Left renal cortex interstitium (tissue), 4 donors: ENCODE results near the gene CDKAL1. TPM values are rescaled to one million over a fixed set of nuclear protein-coding genes. Genes with fewer than 3 reads are reported as not detected.

Experiments
- DNase-seq, 4 donors: peaks; one replicate each; pipeline ENCODE4 v3.0.0-alpha.2; 2013; ENCODE audit warnings: low read depth in 4 of 4, low spot score in 2 of 4, missing footprints in 1 of 4
- polyA plus RNA-seq, 4 donors: library from polyadenylated mRNA; unstranded; fragments of 120-200 nt; gene quantifications; one replicate each; pipeline ENCODE4 v1.2.1, GENCODE V29; 2013; ENCODE audit not compliant: insufficient read length in 4 of 4

The CDKAL1 gene
- polyA plus RNA-seq, 4 donors, result 16.3 to 20.5 (median 19.4) TPM

DNA sequence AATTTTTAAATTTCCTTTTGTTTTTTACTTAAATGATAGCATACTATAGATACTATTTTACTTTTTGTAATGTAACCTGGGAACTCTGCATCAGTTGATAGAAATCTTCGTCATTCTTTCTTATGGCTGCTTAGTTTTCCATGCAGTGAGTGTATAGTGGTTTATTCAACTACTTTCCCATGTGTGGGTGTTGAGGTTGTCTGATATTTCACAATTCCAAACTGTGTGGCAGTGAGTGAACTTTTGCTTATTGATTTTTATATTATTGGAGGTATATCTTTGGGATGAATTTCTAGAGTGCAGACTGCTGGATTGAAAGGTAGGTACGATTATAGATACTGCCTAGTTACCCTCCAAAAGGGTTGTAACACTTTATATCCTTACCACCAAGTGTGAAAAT lies 136.5 kb downstream of the CDKAL1 start:
- DNase-seq, result no peak

DNA sequence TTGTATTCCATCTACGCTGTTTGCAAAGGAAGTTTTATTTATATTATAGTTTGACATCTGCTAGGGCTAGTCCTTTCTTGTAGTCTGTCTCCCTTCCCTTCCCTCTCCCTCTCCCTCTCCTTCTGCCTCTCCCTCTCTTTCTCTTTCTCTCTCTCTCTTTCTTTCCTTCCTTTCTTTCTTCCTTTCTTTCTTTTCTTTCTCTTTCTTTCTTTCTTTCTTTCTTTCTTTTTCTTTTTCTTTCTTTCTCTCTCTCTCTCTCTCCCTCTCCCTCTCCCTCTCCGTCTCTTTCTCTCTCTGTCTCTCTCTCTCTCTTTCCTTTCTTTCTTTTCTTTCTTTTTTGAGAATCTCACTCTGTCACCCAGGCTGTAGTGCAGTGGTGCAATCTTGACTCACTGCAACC lies 137.8 kb downstream of the CDKAL1 start:
- no peak for DNase-seq

DNA sequence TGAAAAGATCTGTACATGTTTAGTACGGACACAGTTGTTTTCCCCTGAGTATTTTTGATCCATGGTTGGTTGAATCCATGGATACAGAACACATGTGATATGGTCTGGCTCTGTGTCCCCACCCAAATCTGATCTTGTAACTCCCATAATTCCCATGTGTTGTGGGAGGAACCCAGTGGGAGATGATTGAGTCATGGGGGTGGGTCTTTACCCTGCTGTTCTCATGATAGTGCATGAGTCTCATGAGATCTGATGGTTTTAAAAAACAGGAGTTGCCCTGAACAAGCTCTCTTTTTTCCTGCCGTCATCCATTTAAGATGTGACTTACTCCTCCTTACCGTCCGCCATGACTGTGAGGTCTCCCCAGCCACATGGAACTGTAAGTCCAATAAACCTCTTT lies 139.2 kb downstream of the CDKAL1 start:
- no peak for DNase-seq

DNA sequence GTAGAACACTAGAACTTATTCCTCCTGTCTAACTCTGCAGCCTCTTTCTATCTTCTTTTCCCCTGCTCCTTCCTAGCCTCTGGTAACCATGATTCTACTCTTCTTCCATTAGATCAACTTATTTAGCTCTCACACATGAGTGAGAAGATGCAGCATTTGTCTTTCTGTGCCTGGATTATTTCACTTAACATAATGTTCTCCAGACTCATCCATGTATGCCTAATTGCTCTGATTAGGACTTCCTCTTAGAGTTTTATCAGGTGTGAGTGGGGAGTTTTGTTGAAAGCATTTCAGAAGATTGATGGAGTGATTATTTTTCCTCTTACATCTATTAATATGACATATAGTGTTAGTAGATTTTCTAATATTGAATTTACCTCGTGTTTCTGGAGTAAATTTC lies 140.4 kb downstream of the CDKAL1 start:
- DNase-seq, result no peak

DNA sequence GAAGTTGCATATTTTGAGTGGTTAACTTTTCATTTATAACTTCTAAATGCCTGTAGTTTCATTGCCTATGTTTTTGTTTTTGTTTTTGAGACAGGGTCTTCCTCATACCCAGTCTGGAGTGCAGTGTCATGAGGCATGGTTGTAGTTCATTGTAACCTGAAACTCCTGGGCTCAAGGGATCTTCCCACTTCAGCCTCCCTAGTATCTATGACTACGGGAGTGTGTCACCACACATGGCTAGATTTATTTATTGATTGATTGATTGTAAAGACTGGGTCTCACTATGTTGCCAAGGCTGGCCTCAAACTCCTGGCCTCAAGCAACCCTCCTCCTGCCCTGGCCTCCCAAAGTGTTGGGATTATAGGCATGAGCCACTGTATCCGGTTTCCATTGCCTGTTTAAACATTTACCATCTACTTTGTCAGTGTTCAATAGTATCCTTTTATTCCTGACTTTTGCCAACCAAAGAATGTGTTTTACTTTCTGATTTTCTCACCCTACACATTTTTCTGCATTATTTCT lies 144.6 kb downstream of the CDKAL1 start:
- DNase-seq, result no peak

DNA sequence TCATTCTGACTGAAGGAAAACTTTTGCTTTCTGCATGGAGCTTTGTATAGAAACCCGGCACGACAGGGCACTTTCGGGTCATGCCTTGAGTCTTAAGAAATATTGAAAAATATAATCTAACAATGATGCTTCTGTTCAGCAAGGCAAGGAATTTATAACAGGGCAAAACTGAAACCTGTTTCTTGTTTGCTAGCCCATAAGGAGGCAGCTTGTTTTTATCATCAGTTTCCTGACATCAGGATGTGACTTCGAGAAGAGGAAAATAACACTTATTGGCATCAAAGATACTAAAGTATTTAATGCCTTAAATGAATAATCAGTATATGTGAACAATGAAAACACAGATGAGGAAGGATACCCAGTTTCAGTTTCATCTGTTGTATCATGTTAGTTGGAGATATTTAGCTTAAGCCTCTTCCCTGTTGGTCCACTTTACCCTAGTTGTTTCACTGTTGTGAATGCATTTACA lies 146.5 kb downstream of the CDKAL1 start:
- DNase-seq, result no peak

DNA sequence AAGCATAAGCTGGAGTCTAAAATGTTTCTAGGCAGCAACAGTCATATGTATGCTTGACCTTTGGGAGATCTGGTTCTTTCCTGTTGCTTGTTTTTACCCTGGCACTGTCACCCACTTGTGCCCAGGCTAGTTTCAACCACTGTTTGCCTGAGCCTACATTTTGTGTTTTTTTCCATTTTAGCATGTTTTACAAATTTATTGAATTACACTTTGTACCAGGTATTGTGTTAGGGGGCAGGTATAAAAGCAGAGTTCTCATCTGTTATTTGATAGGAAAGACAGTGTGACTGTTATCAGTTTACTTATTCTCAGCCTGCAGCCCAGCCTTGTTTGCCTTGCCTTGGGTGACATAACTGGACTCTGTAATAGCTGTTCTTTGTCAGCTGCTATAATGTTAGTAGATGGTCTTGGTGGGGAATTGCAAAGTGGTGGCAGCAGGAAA lies 147.0 kb downstream of the CDKAL1 start:
- no peak for DNase-seq

DNA sequence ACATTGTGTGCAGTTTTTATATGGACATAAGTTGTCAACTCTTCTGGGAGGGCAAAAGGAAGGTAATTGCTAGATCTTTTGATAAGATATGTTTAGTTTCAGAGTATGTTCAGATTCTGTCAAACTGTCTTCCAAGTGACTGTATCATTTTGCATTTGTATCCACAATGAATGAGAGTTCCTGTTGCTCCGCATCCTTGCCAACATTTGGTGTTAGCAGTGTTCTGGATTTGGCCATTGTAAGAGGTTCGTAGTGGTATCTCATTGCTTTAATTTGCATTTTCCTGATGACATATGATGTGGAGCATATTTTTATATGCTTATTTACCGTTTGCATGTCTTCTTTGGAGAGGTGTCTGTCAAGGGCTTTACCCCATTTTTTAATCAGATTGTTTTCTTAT lies 150.2 kb downstream of the CDKAL1 start:
- no peak for DNase-seq

DNA sequence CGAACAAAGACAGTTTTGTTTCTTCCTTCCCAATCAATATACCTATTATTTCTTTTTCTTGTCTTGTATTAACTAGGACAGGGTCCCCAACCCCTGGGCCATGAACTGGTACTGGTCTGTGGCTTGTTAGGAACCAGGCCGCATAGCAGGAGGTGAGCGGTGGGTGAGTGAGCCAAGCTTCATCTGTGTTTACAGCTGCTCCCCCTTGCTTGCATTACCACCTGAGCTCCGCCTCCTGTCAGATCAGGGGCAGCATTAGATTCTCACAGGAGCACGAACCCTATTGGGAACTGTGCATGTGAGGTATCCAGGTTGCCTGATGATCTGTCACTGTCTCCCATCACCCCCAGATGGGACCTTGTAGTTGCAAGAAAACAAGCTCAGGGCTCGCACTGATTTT lies 151.9 kb downstream of the CDKAL1 start:
- DNase-seq, result no peak

DNA sequence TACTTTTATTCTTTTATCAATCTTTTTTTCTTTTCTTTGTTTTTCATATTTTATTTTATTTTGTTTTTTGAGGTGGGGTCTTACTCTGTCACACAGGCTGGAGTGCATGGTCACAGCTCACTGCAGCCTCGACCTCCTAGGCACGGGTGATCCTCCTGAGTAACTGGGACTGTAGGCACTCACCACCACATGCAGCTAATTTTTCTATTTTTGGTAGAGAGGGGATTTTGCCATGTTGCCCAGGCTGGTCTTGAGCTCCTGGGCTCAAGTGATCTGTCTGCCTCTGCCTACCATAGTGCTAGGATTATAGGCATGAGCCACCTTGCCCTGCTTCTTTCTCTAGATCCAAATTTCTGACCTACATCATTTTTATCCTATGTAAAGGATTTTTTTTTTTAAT lies 153.2 kb downstream of the CDKAL1 start:
- DNase-seq, result no peak

DNA sequence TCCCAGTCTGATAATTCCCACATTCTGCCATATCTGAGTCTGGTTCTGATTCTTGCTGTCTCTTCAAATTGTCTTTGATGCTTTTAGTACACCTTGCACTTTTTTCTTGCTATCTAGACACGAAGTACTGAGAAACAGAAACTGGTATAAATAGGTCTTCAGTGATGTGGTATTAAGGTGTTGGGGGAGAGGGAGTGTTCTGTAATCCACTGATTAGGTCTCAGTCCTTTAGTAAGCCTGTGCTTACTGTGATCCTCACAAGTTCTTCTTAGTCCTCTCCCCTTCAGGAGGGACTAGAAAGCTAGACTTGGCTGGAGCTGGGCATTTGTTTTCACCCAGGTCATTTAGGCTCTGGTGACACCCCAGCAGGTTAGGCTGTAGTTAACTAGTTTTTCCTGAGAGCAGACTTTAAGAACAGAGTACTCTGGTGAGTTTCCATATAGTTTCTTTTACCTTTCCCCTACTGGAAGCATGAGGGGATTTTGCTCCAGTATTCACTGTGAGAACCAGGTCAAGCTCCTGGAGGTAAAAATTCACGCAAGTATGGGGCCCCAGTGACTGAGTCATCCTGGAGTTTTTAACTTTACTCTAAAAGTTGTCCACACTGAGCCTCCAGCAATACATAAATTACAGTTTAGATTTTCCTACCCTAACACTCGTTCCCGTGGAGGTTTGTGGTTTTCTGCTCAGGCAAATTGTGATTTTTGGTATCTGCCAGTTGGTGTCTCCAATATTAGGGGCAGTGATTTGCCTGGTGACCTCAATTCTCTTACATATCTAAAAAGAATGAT lies 154.6 kb downstream of the CDKAL1 start:
- no peak for DNase-seq

DNA sequence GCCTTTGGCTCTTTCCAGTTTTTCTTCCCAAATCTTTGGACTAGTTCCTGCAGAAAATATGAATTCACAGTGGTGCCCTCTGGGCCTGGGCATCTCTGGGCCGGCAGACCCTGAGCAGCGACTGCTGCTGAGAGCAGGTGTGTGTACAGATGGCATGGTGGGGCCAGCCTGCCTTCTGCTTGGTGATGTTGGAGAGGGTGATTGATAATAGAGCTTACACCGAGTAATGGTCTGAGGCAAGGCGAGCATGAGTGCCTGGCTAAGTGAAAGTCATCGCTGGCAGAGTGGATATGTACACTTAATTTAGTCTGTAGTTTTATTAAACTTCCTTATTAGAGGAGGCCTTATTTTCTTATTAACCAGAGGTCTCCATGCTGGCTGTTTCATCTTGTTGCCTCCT lies 156.9 kb downstream of the CDKAL1 start:
- no peak for DNase-seq

DNA sequence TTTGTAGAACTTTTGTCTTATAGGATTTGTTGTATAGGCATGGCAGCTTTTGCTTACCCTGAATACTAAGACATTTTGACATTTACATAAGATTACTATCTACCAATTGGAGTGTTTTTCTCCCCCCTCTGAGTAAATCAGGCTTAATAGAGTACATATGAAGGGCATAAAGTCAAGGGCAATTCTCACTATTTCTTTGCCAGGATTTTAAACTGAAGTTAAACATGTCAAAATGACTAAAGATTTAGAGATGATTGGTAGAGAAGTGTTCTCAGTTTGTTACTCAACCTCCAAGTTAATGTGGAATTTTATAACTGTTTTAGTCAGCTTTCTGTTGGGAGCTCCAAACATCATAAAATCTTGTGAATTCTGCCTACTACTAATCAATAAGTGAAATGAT lies 157.8 kb downstream of the CDKAL1 start:
- DNase-seq, result no peak

DNA sequence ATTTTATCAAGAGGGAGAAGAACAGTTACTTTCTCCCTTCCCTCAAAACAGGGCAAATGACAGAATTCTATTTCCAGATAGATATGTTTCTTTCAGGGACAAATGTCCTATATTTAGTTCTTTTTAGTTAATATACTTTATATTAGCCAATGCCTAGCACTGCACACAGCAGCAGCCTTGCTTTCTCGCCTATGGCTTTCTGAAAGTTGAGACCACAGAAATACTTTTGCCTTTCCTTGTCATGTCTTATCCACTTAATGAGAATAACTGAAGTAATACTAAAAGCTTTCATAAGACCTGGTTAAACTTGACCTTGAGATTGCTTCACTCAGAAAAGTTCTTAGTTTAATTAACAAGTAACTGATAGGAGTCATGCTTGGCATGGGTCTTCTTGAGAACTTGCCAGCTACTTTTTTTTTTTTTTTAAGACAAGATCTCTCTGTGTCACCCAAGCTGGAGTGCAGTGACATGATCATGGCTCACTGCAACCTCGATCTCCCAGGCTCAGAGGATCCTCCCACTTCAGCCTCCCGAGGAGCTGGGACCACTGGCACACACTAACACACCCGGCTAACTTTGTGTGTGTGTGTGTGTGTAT lies 159.3 kb downstream of the CDKAL1 start:
- no peak for DNase-seq

DNA sequence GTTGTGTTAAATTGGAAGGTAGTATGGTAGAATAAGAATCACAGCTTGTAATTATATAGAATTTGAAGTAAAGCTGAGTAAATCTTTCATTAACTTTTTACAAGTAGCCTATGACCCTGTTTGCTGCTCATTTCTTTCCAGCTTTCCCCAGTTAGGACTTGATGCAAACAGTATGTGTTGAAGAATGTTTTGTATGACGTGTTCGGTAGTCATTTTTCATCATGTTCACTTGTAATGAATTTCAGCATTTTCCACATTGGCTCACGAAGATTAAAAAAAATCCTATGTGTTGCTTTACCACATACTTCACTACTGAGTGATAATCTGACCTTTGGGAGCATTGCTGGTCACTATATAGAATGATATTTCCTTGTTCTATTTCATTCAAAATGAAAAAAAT lies 162.4 kb downstream of the CDKAL1 start:
- DNase-seq, result no peak

DNA sequence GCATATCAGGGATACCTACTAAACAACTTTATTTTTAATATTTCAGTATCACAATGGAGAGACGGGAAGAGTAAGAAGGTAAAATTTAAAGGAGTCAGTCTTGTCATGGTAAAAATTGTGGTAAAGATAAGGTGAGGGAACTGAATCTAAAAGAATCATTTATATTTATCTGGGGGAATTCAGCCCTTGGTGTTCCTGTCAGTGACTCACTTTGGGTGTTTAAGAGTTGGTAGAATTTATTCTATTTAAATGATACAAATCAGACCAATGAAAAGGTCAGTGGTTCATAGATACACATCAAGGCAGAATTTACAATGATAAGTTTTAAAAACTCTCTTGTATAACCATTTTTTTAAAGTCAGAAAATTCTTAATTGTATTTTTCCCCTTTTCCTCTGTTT lies 164.4 kb downstream of the CDKAL1 start:
- DNase-seq, result no peak

DNA sequence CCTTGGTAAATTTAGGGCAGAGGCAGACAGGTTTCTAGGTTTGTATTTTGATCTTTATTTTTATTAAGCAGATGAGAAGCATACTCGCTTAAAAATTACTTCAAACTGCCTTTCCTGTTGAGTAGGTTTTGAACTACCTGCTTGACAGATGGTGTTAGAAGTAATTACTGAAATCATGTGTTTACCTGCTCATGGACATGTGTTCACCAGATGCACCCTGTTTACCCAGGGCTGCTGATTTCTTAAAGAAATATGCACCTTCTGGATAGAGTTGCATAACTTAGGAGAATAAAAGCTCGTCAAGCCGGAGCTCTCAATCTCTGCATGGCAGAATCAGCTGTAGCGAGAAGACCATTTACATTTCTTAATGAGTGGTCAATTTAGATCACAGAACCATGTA lies 165.1 kb downstream of the CDKAL1 start:
- no peak for DNase-seq

DNA sequence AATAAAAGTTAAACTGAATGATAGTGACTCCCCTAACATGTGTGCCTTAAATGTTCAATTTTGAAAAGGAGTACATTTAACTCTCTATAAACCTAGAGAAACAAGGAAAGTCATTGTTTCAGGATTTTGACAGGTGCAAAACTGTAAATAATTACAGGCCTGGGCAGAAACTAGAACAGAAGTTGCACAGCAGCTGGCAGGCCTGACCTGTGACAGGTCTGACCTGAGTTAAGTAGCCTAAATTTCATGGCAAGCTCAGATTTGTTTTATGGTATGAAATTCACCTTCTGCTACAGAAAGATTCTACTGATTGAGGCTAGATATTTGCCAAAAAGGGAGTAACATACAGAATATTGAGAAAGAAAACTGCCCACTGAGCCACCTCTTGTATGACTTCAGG lies 166.1 kb downstream of the CDKAL1 start:
- DNase-seq, result no peak

DNA sequence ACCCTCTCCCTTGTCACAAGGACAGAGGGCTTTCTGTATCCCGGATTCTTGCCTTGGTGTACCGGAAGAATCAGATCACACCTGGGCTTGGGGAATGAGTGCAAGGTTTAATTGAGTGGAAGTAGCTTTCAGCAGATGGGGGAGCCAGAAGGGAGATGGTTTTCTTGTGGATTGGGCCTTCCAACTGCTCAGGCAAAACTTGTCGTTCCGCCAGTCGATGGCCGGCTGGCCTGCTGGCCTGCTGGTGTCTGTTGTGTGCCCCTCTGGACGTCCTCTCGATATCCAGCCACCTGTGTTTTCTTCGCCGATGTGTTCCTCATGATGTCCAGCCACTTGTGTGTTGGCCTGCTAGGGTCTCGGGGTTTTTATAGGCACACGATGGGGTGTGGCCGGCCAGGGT lies 168.1 kb downstream of the CDKAL1 start:
- no peak for DNase-seq

DNA sequence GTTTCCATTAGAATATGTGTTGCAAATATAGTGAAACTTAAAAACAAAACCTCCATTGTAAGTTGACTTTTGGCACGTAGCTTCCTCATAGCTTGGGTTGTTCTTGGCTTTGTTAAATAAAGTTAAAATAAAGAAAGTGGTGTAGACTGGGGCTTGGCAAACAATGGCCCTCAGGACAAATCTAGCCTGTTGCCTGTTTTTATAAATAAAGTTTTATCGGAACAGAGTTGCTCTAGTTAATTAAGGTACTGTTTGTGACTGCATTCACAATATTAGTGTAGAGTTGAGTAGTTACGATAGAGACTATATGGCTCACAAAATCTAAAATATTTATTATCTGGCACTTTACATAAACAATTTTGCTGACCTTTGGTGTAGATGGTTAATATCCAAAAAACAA lies 168.8 kb downstream of the CDKAL1 start:
- DNase-seq, result no peak

DNA sequence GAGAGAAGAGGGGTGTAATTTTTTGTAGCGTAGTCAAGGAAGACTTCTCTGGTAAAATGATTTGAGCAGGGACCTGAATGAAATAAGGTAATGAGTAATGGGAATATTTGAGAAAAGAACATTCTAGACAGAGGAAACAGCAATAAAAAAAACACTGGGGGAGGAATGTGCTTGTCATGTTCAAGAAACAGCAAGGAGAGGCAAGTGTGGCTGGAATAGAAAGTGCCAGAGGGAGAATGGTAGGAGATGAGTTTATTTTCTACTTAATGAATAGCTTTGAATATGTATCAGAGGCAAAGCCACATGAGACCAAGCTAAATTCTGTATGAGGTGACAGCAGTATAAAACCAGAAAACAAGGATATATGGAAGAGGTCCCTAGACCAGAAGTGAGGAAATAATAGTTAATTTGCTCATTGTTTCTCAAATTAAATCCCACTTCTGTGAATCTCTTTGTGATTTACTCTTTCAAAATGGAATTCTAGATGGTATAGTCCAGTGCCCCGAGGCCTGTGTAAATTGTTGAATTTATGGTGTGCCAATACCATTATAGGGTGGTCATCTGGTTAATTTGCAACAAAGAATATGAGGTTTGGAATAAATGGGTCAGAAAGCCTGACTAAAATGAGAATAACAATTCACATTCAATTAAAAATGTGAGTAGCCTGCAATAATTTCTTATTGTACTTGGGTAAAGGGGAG lies 170.2 kb downstream of the CDKAL1 start:
- no peak for DNase-seq

DNA sequence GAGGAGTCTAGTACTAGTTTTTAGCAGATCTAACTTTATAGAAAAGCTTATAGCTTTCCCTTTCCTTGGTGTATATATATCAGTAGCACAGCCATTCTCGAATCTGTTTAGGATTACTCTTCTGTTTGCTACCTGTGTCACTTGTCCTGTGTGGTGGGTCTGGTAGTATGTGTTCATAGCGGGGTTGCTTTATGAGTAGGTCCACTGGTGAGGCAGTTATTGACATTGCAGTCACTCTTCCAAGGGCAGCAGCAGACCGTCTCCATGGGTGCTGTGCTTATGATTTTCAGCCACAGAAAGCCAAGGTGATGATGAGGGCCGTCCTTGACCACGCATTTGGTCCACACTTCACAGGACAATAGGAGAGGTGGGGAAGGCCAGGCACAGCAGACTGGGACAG lies 171.5 kb downstream of the CDKAL1 start:
- DNase-seq, result no peak
